A549 (cell line): Measurements from ENCODE around the gene NCS1. TPM values are rescaled to one million over a fixed set of nuclear protein-coding genes. Genes with fewer than 3 reads are reported as not detected.

Experiments used
- ATAC-seq, 2 experiments: fragments of 200-7000 bp in 1 of 2; fragments of >200 bp in 1 of 2; cut with Nextera tagmentation in 1 of 2; cut with Tn5 transposase in 1 of 2; 3 replicates each; pipeline versions ENCODE4 v1.8.0 to v1.9.1; 2018 to 2020; ENCODE audit warnings: mild to moderate bottlenecking in 1 of 2, moderate library complexity in 1 of 2
- CTCF ChIA-PET: fragments of 300-600 bp; sonication (Branson Sonifier 250); formaldehyde crosslinking; extraction: SDS; loops from one replicate; lab custom pipeline; 2021; ENCODE audit warnings: antibody characterized with exemption, inconsistent platforms; lab: Yijun Ruan, JAX
- POLR2A ChIA-PET: fragments of 350-600 bp; formaldehyde crosslinking; extraction: SDS; loops from one replicate; lab custom pipeline; 2021; ENCODE audit warnings: antibody characterized with exemption, inconsistent platforms; lab: Yijun Ruan, JAX
- DNase-seq, 2 experiments: peaks; one replicate each; pipeline versions ENCODE4 v3.0.0 to v3.0.0-alpha.2; 2011 to 2016; ENCODE audit warnings: low read depth in 1 of 2, low spot score in 1 of 2
- FAIRE-seq: peaks from 2 replicates; lab custom pipeline; 2011; peaks lifted over from hg19 to GRCh38; lab: Jason Lieb, UNC
- H3K27ac ChIP-seq, 2 experiments: fragments of >200 bp; sonication (Bioruptor Twin); formaldehyde crosslinking; 3 replicates each; pipeline ENCODE4 v1.5.1; 2016 to 2017
- H3K4me1 ChIP-seq: fragments of >200 bp; sonication (Bioruptor Twin); formaldehyde crosslinking; 3 replicates; pipeline ENCODE4 v1.6.1; 2016
- H3K4me2 ChIP-seq: fragments of >200 bp; sonication (Bioruptor Twin); formaldehyde crosslinking; 3 replicates; pipeline ENCODE4 v1.6.1; 2016
- H3K4me3 ChIP-seq: fragments of >200 bp; sonication (Bioruptor Twin); formaldehyde crosslinking; 3 replicates; pipeline ENCODE4 v1.5.1; 2016
- H3K9me3 ChIP-seq: fragments of >200 bp; sonication (Bioruptor Twin); formaldehyde crosslinking; 3 replicates; pipeline ENCODE4 v1.6.1; 2016
- CEBPB ChIP-seq, 2 experiments: fragments of >200 bp in 1 of 2; sonication (Bioruptor Twin) in 1 of 2; formaldehyde crosslinking in 1 of 2; IDR thresholded peaks; 2 replicates each; pipeline ENCODE4 v1.6.1; 2012 to 2016
- EP300 ChIP-seq, 2 experiments: fragments of >200 bp; sonication (Bioruptor Twin); formaldehyde crosslinking; IDR thresholded peaks; 2 replicates in 1 of 2; 3 replicates in 1 of 2; pipeline ENCODE4 v1.6.1; 2016 to 2017
- FOSB ChIP-seq: fragments of 250-450 bp; sonication (Bioruptor Pico); IDR thresholded peaks from 2 replicates; pipeline ENCODE4 v1.5.0; 2020; ENCODE audit warnings: mild to moderate bottlenecking, moderate library complexity
- FOSL2 ChIP-seq, 2 experiments: fragments of 450-650 bp in 1 of 2; fragments of >200 bp in 1 of 2; sonication (Bioruptor Twin) in 1 of 2; formaldehyde crosslinking; IDR thresholded peaks; 2 replicates each; pipeline versions ENCODE4 v1.5.0 to v1.6.1; 2016 to 2020; ENCODE audit warnings: mild to moderate bottlenecking in 1 of 2, moderate library complexity in 1 of 2
- GATA3 ChIP-seq: IDR thresholded peaks from 2 replicates; pipeline ENCODE4 v1.6.1; 2012; ENCODE audit warnings: borderline replicate concordance
- HOXB5 ChIP-seq: fragments of 250-450 bp; sonication (Bioruptor Pico); IDR thresholded peaks from 2 replicates; pipeline ENCODE4 v1.5.0; 2020; ENCODE audit warnings: mild to moderate bottlenecking, moderate library complexity
- KDM5A ChIP-seq: fragments of 200-600 bp; sonication (generic); IDR thresholded peaks from 2 replicates; pipeline ENCODE4 v1.6.1; 2016; ENCODE audit warnings: antibody characterized with exemption, mild to moderate bottlenecking
- MAX ChIP-seq: IDR thresholded peaks from 2 replicates; pipeline ENCODE4 v1.6.1; 2012
- NPAS2 ChIP-seq: fragments of 250-450 bp; sonication (Bioruptor Pico); IDR thresholded peaks from 2 replicates; pipeline ENCODE4 v1.8.0; 2022; ENCODE audit warnings: mild to moderate bottlenecking, moderate library complexity, borderline replicate concordance
- NR3C1 ChIP-seq: fragments of >200 bp; sonication (Bioruptor Twin); formaldehyde crosslinking; IDR thresholded peaks from 3 replicates; pipeline ENCODE4 v1.6.1; 2017
- PHF8 ChIP-seq: fragments of 200-600 bp; sonication (generic); IDR thresholded peaks from 2 replicates; pipeline ENCODE4 v1.6.1; 2016; ENCODE audit warnings: low read depth, mild to moderate bottlenecking, antibody characterized with exemption, moderate library complexity, borderline replicate concordance
- POLR2AphosphoS2 ChIP-seq: conservative IDR thresholded peaks from 2 replicates; pipeline ENCODE4 v1.6.1; 2012; ENCODE audit warnings: low read length, improper control_type of control experiment, inconsistent platforms
- RAD21 ChIP-seq, 2 experiments: fragments of >200 bp in 1 of 2; sonication (Bioruptor Twin) in 1 of 2; formaldehyde crosslinking in 1 of 2; IDR thresholded peaks in 1 of 2; conservative IDR thresholded peaks in 1 of 2; 2 replicates in 1 of 2; 3 replicates in 1 of 2; pipeline ENCODE4 v1.6.1; 2012 to 2018; ENCODE audit warnings: inconsistent platforms in 1 of 2
- RARB ChIP-seq: fragments of 250-450 bp; sonication (Bioruptor Pico); IDR thresholded peaks from 2 replicates; pipeline ENCODE4 v1.8.0; 2021; ENCODE audit warnings: mild to moderate bottlenecking, moderate library complexity
- RFX5 ChIP-seq: fragments of 450-650 bp; IDR thresholded peaks from 2 replicates; pipeline ENCODE4 v1.7.1; 2014; ENCODE audit warnings: antibody characterized with exemption, mild to moderate bottlenecking, moderate library complexity
- SREBF2 ChIP-seq: fragments of 450-650 bp; IDR thresholded peaks from 2 replicates; pipeline ENCODE4 v1.6.1; 2014; ENCODE audit warnings: mild to moderate bottlenecking, moderate library complexity
- TFCP2L1 ChIP-seq: fragments of 250-450 bp; sonication (Bioruptor Pico); IDR thresholded peaks from 2 replicates; pipeline ENCODE4 v1.5.0; 2021; ENCODE audit warnings: mild to moderate bottlenecking
- TP53 ChIP-seq: fragments of 250-450 bp; sonication (Bioruptor Pico); IDR thresholded peaks from 2 replicates; pipeline ENCODE4 v1.5.0; 2021; ENCODE audit warnings: mild to moderate bottlenecking, moderate library complexity
- ZC3H11A ChIP-seq: fragments of 450-650 bp; IDR thresholded peaks from 2 replicates; pipeline ENCODE4 v1.6.1; 2014; ENCODE audit warnings: antibody characterized with exemption, mild to moderate bottlenecking
- ZFP36 ChIP-seq: fragments of 450-650 bp; IDR thresholded peaks from 2 replicates; pipeline ENCODE4 v1.6.1; 2014; ENCODE audit warnings: borderline replicate concordance; ENCODE audit not compliant: partially characterized antibody
- WGBS: methylation state at CpG from one replicate; pipeline ENCODE4 v1.1.6; 2017; ENCODE audit errors: missing lambda C conversion rate; 5-methylcytosine and 5-hydroxymethylcytosine counted together
- polyA plus RNA-seq, 4 experiments: library from polyadenylated mRNA; depleted of rRNA in 3 of 4; stranded (reverse); fragments of >200 nt; fragmentation: RNase III in 1 of 4; extraction: RNeasy Plus Mini Kit Qiagen cat#74134 plus additional on column Dnase treatment in 1 of 4; gene quantifications; 2 replicates in 3 of 4; 3 replicates in 1 of 4; pipeline ENCODE4 v1.2.3, GENCODE V29; 2011 to 2017
- TF ChIP-seq, protein P1 (sequence below): fragments of 450-650 bp; IDR thresholded peaks from 2 replicates; pipeline ENCODE4 v1.6.1; 2014; ENCODE audit warnings: antibody characterized with exemption
- TF ChIP-seq, protein P2 (sequence below): fragments of >200 bp; sonication (Bioruptor Twin); formaldehyde crosslinking; IDR thresholded peaks from 3 replicates; pipeline ENCODE4 v1.5.1; 2016
- TF ChIP-seq, protein P3 (sequence below): fragments of 200-600 bp; sonication (generic); IDR thresholded peaks from 2 replicates; pipeline ENCODE4 v1.6.1; 2016; ENCODE audit warnings: antibody characterized with exemption, mild to moderate bottlenecking, moderate library complexity

NCS1 gene
- polyA plus RNA-seq, 2 of the 4 experiments (the other 2 are of a cell fraction): 17.9 to 21.9 TPM

- FAIRE-seq (no peak), ATAC-seq (peak; percentile 23 to 35), DNase-seq (no peak)
- ChIA-PET CTCF (interaction anchor here (1.1 to 1.7 kb wide), 2 partner anchors 64 to 296 kb away, joined by 3 to 5 read pairs; no protein-coding TSS in a partner anchor), POLR2A (interaction anchor here (1.4 kb wide), 1 partner anchor 15 kb away, joined by 3 read pairs; no protein-coding TSS in a partner anchor)
- Histone ChIP-seq H3K4me3 (peak overlapping the region; percentile 86), H3K9me3 (no peaks in the 10 kb centered on the region), H3K27ac (peak overlapping the region; percentile 88 to 95), H3K4me2 (peak overlapping the region; percentile 88), H3K4me1 (peaks cover 13% of the 10 kb centered on the region; the same call in 1 of the 3 replicates)
- TF ChIP-seq SREBF2 (no peak), HOXB5 (CRISPR knock-in tag) (no peak), MAX (0 out of 2 replicates have a peak, but pooled peaks have one; percentile 11)
- 78% methylated on average over 22 of the region's 45 CpGs for WGBS
These were observed 717 bp upstream of the NCS1 start for GRCh38 chr9:130171226-130172148.

DNA sequence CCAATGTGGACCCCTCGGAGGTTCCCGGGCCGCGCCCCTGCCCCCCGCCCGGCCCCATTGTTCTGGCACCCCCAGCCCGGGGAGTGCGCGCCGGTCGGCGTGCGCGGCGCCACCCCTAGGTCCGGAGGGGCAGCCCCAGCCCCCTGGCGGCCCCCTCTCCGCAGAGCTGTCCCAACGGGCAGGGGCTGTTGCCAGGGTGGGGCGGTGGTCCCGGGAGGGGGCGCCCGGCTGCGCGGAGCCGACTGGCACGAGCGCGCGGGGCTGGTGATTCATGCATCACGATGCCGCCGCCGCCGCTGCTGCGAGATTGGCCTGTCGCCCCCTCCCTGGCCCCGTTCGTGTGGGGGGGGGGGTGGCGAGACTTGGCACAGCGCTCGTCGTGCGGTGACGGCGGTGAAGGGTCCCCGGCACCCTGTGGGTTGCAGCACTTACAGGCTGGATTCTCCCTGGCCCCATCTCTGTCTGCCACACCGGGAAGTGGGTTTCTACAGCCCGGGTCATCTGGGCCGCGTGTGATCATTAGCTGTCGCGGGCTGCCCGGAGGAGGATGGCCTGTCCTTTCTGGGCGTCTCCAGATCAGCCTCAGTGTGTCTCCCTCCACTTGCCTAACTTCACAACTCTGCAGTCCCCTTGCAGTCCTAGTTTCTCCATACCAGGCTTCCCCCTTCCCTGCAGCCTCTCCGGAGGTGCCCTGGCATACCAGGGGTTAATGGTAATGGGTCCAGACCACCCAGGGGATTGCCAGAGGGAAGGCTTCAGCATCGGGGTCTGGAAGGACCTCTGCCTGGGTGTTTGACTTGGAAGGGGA is 858 bp downstream of the NCS1 start:
- H3K4me1 ChIP-seq: peaks cover 13% of the 10 kb centered on the region; the same call in 1 of the 3 replicates
- H3K9me3 ChIP-seq: no peaks in the 10 kb centered on the region
- peak; percentile 7 to 32; a peak in 4 of 6 replicates for ATAC-seq
- peak overlapping the region; percentile 86 for H3K4me3 ChIP-seq
- peak in 1 of 2 experiments; percentile 42 for DNase-seq
- no peak for TF ChIP-seq KDM5A
- TF ChIP-seq, protein P1, sequence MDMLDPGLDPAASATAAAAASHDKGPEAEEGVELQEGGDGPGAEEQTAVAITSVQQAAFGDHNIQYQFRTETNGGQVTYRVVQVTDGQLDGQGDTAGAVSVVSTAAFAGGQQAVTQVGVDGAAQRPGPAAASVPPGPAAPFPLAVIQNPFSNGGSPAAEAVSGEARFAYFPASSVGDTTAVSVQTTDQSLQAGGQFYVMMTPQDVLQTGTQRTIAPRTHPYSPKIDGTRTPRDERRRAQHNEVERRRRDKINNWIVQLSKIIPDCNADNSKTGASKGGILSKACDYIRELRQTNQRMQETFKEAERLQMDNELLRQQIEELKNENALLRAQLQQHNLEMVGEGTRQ: no peak
- TF ChIP-seq NR3C1: no peak
- TF ChIP-seq ZC3H11A: no peak
- no peak for TF ChIP-seq POLR2AphosphoS2
- TF ChIP-seq TFCP2L1 (CRISPR knock-in tag): no peak
- TF ChIP-seq FOSL2 (IDR thresholded peaks at IDR 0.05): no peak
- peak; percentile 68 for TF ChIP-seq FOSL2 (CRISPR knock-in tag; IDR thresholded peaks at IDR 0.05)
- no peak for TF ChIP-seq FOSB (CRISPR knock-in tag)
- 0 out of 5 replicates have a peak, but pooled peaks of 1 of the 2 experiments have one; percentile 29 for TF ChIP-seq RAD21 (conservative IDR thresholded peaks at IDR 0.05 in 1 of 2, IDR thresholded peaks at IDR 0.05 in 1 of 2)
- TF ChIP-seq RFX5: no peak
- TF ChIP-seq, protein P2, sequence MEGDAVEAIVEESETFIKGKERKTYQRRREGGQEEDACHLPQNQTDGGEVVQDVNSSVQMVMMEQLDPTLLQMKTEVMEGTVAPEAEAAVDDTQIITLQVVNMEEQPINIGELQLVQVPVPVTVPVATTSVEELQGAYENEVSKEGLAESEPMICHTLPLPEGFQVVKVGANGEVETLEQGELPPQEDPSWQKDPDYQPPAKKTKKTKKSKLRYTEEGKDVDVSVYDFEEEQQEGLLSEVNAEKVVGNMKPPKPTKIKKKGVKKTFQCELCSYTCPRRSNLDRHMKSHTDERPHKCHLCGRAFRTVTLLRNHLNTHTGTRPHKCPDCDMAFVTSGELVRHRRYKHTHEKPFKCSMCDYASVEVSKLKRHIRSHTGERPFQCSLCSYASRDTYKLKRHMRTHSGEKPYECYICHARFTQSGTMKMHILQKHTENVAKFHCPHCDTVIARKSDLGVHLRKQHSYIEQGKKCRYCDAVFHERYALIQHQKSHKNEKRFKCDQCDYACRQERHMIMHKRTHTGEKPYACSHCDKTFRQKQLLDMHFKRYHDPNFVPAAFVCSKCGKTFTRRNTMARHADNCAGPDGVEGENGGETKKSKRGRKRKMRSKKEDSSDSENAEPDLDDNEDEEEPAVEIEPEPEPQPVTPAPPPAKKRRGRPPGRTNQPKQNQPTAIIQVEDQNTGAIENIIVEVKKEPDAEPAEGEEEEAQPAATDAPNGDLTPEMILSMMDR: peak; percentile 10; the same call in 1 of the 3 replicates
- TF ChIP-seq EP300 (IDR thresholded peaks at IDR 0.05): no peak
- TF ChIP-seq, protein P3, sequence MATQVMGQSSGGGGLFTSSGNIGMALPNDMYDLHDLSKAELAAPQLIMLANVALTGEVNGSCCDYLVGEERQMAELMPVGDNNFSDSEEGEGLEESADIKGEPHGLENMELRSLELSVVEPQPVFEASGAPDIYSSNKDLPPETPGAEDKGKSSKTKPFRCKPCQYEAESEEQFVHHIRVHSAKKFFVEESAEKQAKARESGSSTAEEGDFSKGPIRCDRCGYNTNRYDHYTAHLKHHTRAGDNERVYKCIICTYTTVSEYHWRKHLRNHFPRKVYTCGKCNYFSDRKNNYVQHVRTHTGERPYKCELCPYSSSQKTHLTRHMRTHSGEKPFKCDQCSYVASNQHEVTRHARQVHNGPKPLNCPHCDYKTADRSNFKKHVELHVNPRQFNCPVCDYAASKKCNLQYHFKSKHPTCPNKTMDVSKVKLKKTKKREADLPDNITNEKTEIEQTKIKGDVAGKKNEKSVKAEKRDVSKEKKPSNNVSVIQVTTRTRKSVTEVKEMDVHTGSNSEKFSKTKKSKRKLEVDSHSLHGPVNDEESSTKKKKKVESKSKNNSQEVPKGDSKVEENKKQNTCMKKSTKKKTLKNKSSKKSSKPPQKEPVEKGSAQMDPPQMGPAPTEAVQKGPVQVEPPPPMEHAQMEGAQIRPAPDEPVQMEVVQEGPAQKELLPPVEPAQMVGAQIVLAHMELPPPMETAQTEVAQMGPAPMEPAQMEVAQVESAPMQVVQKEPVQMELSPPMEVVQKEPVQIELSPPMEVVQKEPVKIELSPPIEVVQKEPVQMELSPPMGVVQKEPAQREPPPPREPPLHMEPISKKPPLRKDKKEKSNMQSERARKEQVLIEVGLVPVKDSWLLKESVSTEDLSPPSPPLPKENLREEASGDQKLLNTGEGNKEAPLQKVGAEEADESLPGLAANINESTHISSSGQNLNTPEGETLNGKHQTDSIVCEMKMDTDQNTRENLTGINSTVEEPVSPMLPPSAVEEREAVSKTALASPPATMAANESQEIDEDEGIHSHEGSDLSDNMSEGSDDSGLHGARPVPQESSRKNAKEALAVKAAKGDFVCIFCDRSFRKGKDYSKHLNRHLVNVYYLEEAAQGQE: no peak
- no peak for TF ChIP-seq GATA3
- TF ChIP-seq ZFP36: no peak
- no peak for TF ChIP-seq CEBPB (IDR thresholded peaks at IDR 0.05)
- no peak for TF ChIP-seq RARB (CRISPR knock-in tag)
- no peak for TF ChIP-seq NPAS2
- TF ChIP-seq TP53 (CRISPR knock-in tag): no peak
- no peak for TF ChIP-seq PHF8
- 4% methylated on average over 9 of the region's 57 CpGs for WGBS
- peak overlapping the region; percentile 88 to 95 for H3K27ac ChIP-seq
- CTCF ChIA-PET: interaction anchor here (0.6 to 1.7 kb wide), 5 partner anchors 15 to 70 kb away, joined by 3 to 8 read pairs (median 4); no protein-coding TSS in a partner anchor
- H3K4me2 ChIP-seq: peak overlapping the region; percentile 90
- POLR2A ChIA-PET: no interaction called here
- FAIRE-seq: no peak
